Gastroesophageal sphincter (tissue), 3 donors: Measurements from ENCODE around the gene TPST1.

ENCODE experiments used
- POLR2AphosphoS5 ChIP-seq: sonication (generic); formaldehyde crosslinking; IDR thresholded peaks from one replicate; pipeline ENCODE4 v1.6.1; 2017; ENCODE audit warnings: antibody characterized with exemption
- TF ChIP-seq, protein P1 (sequence below), 4 experiments: fragments of 200-600 bp in 2 of 4; fragments of 450-650 bp in 2 of 4; sonication (generic) in 1 of 4; IDR thresholded peaks; one replicate each; pipeline ENCODE4 v1.5.1; 2017 to 2019; ENCODE audit warnings: antibody characterized with exemption in 4 of 4, mild to moderate bottlenecking in 2 of 4, moderate library complexity in 2 of 4

DNA sequence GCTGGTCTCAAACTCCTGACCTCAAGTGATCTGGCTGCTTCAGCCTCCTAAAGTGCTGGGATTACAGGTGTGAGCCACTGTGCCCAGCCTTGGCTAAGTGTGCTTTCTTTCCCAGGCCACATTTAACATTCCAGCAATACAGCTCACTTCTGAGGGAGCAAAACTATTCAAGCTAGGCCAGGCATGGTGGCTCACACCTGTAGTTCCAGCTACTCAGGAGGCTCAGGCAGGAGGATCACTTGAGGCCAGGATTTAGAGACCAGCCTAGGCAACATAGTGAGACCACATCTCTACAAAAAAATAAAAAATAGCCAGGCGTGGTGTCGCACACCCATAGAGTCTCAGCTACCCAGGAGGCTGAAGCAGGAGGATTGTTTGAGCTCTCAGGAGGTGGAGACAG lies 23.3 kb upstream of the TPST1 start:
- TF ChIP-seq, protein P1, sequence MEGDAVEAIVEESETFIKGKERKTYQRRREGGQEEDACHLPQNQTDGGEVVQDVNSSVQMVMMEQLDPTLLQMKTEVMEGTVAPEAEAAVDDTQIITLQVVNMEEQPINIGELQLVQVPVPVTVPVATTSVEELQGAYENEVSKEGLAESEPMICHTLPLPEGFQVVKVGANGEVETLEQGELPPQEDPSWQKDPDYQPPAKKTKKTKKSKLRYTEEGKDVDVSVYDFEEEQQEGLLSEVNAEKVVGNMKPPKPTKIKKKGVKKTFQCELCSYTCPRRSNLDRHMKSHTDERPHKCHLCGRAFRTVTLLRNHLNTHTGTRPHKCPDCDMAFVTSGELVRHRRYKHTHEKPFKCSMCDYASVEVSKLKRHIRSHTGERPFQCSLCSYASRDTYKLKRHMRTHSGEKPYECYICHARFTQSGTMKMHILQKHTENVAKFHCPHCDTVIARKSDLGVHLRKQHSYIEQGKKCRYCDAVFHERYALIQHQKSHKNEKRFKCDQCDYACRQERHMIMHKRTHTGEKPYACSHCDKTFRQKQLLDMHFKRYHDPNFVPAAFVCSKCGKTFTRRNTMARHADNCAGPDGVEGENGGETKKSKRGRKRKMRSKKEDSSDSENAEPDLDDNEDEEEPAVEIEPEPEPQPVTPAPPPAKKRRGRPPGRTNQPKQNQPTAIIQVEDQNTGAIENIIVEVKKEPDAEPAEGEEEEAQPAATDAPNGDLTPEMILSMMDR (IDR thresholded peaks at IDR 0.05): no peak
- TF ChIP-seq POLR2AphosphoS5: no peak
